Thoracic aorta (tissue), 2 donors: ENCODE data around the gene USP20. TPM values are rescaled to one million over a fixed set of nuclear protein-coding genes. Genes with fewer than 3 reads are reported as not detected.

ENCODE experiments used
- ATAC-seq: fragments of 150-250 bp; one replicate; pipeline ENCODE4 v1.8.0; 2017; ENCODE audit warnings: low read depth; ENCODE audit not compliant: insufficient number of reproducible peaks, low FRiP score
- DNase-seq: peaks from one replicate; pipeline ENCODE4 v3.0.0-alpha.2; 2020; ENCODE audit warnings: low spot score
- H3K27ac ChIP-seq, 2 donors: fragments of 200-600 bp; sonication (generic); 1 replicate in 1 of 2; 2 replicates in 1 of 2; pipeline ENCODE4 v1.5.1; 2016; ENCODE audit warnings: mild to moderate bottlenecking in 2 of 2, moderate library complexity in 2 of 2
- H3K27me3 ChIP-seq: fragments of 200-600 bp; sonication (generic); replicated peaks from 2 replicates; pipeline ENCODE4 v1.6.0; 2016; ENCODE audit warnings: mild to moderate bottlenecking; ENCODE audit not compliant: insufficient read depth
- H3K36me3 ChIP-seq: fragments of 200-600 bp; sonication (generic); one replicate; pipeline ENCODE4 v1.5.1; 2016
- H3K4me1 ChIP-seq, 2 donors: fragments of 200-600 bp; sonication (generic); 1 replicate in 1 of 2; 2 replicates in 1 of 2; pipeline versions ENCODE4 v1.5.1 to v1.6.0; 2016; ENCODE audit warnings: low read depth in 2 of 2, mild to moderate bottlenecking in 1 of 2; ENCODE audit not compliant: control insufficient read depth in 1 of 2
- H3K4me3 ChIP-seq: fragments of 200-600 bp; sonication (generic); 2 replicates; pipeline ENCODE4 v1.5.1; 2016; ENCODE audit warnings: mild to moderate bottlenecking
- H3K9me3 ChIP-seq: fragments of 200-600 bp; sonication (generic); 2 replicates; pipeline ENCODE4 v1.5.1; 2016
- total RNA-seq, 2 donors: library from RNA; depleted of rRNA; stranded (reverse); fragments of >200 nt; gene quantifications; one replicate each; pipeline versions ENCODE4 v1.1.0 to v1.2.3, GENCODE V29; 2016
- TF ChIP-seq, protein P1 (sequence below): fragments of 200-600 bp; sonication (generic); IDR thresholded peaks from one replicate; pipeline ENCODE4 v1.5.1; 2019; ENCODE audit warnings: antibody characterized with exemption

The USP20 gene
- total RNA-seq, 2 donors from 2014 or later, result 47.8 to 51.2 TPM

DNA sequence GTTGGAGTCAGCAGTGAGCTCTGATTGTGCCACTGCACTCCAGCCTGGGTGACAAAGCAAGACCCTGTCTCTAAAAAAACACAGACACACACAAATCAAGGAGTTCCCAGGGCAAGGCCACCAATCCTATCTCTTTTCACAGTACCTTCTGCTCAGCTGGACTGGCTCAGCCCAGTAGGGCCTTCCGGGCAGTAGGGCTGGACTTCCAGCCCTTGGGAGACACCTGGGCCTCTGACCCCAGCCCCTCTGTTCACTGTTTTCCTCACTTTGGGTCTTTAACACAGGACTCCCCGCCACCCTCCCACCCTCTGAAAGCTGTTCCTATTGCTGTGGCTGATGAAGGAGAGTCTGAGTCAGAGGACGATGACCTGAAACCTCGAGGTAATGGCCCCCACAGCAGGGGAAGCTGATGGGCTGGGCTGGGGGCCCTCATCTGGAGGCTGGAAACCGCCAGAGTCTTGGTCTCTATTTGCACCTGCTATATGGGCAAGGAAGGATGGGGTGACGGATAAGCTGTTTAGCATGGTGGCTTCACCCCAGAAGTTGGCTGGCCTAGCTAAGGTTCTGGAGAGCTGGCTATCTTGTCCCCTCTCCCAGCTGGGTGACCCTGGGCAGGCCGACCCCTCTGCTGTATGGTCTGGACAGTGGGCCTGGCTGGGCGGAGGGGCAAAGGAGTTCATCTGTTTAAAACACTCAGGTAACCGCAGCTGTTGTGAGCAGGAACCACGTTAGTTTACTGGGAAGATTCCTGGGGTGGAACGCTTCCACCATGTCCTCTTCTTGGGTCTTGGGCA, 25.6 kb downstream of the USP20 start:
- H3K4me3 ChIP-seq, result no peak overlapping the region
- peaks cover 42% of the 10 kb centered on the region for H3K36me3 ChIP-seq
- peaks cover 7 to 20% of the 10 kb centered on the region in 2 donors for H3K4me1 ChIP-seq
- no peak for DNase-seq
- H3K27ac ChIP-seq, result no peak overlapping the region
- TF ChIP-seq, protein P1, sequence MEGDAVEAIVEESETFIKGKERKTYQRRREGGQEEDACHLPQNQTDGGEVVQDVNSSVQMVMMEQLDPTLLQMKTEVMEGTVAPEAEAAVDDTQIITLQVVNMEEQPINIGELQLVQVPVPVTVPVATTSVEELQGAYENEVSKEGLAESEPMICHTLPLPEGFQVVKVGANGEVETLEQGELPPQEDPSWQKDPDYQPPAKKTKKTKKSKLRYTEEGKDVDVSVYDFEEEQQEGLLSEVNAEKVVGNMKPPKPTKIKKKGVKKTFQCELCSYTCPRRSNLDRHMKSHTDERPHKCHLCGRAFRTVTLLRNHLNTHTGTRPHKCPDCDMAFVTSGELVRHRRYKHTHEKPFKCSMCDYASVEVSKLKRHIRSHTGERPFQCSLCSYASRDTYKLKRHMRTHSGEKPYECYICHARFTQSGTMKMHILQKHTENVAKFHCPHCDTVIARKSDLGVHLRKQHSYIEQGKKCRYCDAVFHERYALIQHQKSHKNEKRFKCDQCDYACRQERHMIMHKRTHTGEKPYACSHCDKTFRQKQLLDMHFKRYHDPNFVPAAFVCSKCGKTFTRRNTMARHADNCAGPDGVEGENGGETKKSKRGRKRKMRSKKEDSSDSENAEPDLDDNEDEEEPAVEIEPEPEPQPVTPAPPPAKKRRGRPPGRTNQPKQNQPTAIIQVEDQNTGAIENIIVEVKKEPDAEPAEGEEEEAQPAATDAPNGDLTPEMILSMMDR, result no peak
- H3K27me3 ChIP-seq, result no peaks in the 10 kb centered on the region
- H3K9me3 ChIP-seq, result no peaks in the 10 kb centered on the region
- ATAC-seq, result no peak

- Histone ChIP-seq H3K9me3 (no peaks in the 10 kb centered on the region), H3K27ac (no peak overlapping the region), H3K4me3 (no peak overlapping the region), H3K36me3 (peaks cover 44% of the 10 kb centered on the region), H3K4me1 (peaks cover 2 to 14% of the 10 kb centered on the region in 2 donors), H3K27me3 (no peaks in the 10 kb centered on the region)
- TF ChIP-seq, protein P1, result no peak
- ATAC-seq, result no peak
- no peak for DNase-seq
These were observed 26.2 kb downstream of the USP20 start for GRCh38 chr9:129861447-129861827.

DNA sequence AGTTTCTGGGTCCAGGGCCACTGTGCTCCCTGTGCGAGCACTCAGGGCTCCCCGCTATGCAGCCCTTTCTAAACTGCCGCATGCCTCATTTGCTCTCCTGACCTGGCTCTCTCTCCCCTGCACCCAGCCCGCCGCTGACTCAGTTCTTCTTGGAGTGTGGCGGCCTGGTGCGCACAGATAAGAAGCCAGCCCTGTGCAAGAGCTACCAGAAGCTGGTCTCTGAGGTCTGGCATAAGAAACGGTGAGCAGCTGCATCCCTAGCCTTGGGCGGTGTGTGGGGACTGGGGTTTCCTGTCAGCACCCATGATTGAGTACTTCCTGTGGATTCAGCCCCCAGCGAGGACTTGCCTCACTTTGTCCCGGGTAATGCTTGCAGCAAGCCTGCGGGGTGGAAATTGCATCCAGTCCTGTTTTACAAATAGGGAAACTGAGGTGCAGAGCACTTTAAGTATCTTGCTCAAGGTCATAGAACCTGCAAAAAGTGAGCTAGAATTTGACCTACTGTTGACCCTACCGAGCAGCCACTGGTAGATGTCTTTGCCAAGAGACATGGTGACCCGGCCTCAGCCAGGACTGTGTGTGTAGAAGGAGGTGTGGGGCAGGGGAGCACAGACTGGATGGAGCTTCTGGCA, 27.9 kb downstream of the USP20 start:
- Histone ChIP-seq H3K27ac (no peak overlapping the region), H3K4me1 (no peaks in the 10 kb centered on the region), H3K27me3 (no peaks in the 10 kb centered on the region), H3K4me3 (no peak overlapping the region), H3K36me3 (peaks cover 52% of the 10 kb centered on the region), H3K9me3 (no peaks in the 10 kb centered on the region)
- TF ChIP-seq, protein P1, result no peak
- DNase-seq (no peak), ATAC-seq (no peak)

DNA sequence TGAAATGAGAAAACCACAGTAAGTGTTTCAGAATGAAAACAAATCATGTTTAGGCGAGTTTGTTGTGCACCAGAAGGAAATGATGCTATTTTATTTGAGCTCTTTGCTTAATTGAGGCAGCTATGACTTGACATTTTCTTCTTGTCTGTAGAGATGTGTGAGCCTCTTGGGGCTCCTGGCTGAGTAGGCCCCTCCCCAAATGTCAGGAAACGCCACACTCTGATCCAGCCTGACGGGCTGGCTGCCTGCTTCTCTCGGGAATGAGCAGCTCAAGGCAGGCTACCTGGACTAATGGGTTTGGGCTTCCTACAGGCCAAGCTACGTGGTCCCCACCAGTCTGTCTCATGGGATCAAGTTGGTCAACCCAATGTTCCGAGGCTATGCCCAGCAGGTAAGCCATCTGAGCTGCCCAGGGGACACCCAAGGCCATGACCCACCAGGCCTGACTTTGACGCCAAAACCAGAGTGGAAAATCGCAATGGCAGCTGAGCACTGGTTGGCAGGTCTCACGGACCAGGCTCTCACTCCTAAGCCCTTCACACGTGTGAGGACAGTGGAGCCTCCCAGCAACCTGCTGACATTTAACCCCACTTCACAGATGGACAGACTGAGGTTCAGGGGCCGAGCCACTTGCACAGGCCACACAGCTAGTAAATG, 29.9 kb downstream of the USP20 start:
- TF ChIP-seq, protein P1, result no peak
- Histone ChIP-seq H3K27me3 (no peaks in the 10 kb centered on the region), H3K36me3 (peaks cover 44% of the 10 kb centered on the region), H3K4me3 (no peak overlapping the region), H3K9me3 (no peaks in the 10 kb centered on the region), H3K27ac (no peak overlapping the region), H3K4me1 (no peaks in the 10 kb centered on the region)
- DNase-seq, result no peak
- ATAC-seq, result no peak

DNA sequence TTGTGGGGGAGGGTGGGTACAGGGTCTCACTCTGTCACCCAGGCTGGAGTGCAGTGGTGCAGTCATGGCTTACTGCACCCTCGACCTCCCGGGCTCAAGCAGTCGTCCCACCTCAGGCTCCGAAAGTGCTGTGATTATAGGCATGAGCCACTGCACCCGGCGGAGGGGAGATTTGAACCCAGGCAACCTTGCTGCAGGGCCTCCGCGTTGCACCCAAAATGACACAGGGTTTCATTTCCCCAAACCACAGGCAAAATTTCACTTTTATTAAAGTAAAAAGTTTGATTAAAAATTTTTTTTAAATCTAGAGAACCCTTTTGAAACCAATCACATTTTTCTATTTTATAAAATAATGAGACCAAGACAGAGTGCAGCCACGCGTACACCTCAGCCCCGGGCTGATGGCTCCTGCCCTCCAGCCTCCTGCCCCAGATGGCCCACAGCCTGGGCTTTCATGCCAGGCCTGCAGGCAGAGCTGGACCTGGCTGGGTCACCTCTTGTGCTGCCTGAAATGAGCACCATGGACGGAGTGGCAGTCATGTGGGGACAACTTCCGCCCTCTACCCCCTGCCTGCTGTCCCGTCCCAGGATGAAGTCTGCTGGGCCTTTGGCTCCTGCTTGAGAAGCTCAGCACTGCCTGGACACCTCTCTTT, 30.5 kb downstream of the USP20 start:
- Histone ChIP-seq H3K27me3 (no peaks in the 10 kb centered on the region), H3K4me3 (no peak overlapping the region), H3K36me3 (peaks cover 39% of the 10 kb centered on the region), H3K27ac (no peak overlapping the region), H3K9me3 (no peaks in the 10 kb centered on the region), H3K4me1 (no peaks in the 10 kb centered on the region)
- no peak for ATAC-seq
- DNase-seq, result no peak
- TF ChIP-seq, protein P1, result no peak
